Choroid plexus epithelial cell (primary cell): ENCODE data around the gene CEP68.
"Not testable (repeated sequence)": the region's sequence is repeated elsewhere in the genome, so short reads cannot be mapped to it uniquely, and the experiment has no call there.

Experiments
- DNase-seq: peaks from one replicate; pipeline ENCODE4 v3.0.0-alpha.2; 2010; ENCODE audit warnings: low read depth
- H3K4me3 ChIP-seq: 2 replicates; pipeline ENCODE4 v1.5.1; 2011; ENCODE audit warnings: low read depth, mild to moderate bottlenecking, control low read depth, low read length, moderate library complexity
- CTCF ChIP-seq: conservative IDR thresholded peaks from 2 replicates; pipeline ENCODE4 v1.5.1; 2011; ENCODE audit warnings: low read depth, mild to moderate bottlenecking, control low read depth, inconsistent platforms, low read length, moderate library complexity

The CEP68 gene

DNA sequence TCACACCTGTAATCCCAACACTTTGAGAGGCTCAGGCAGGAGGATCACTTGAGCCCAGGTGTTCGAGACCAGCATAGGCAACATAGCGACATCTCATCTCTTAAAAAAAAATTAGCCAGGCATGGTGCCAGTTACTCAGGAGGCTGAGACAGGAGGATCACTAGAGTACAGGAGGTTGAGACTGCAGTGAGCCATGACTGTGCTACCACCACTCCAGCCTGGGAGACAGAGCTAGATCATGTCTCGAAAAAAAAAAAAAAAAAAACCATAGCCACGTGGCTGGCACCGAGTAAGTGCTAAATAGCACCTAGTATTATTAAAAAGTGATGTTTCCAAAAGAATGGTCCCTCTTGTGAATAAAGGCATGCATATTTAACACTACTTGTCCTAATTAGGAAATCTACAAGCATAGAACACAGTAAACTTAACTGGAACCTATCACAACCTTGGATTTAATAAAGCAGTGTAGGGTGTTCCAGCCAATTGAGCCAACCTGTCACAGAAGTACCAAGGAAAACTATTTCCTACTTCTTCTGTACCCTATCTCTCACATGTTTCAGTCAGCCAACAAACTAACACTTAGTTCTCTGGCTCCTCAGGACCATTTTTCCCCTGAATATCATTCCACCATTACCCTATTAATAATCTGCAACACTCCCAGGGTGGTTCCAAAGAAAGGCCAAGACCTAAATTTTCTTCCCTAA lies 64.9 kb downstream of the CEP68 start:
- DNase-seq, result no peak
- no peak overlapping the region for H3K4me3 ChIP-seq
- TF ChIP-seq CTCF, result no peak

GRCh38 chr2:65122313-65122712 lies 66.1 kb downstream of the CEP68 start:
- TF ChIP-seq CTCF, result no peak
- no peak overlapping the region for H3K4me3 ChIP-seq
- no peak for DNase-seq

- peak; percentile 23 for DNase-seq
- H3K4me3 ChIP-seq, result not testable (repeated sequence)
These were observed 69.2 kb downstream of the CEP68 start for GRCh38 chr2:65125457-65125856.

- peak; percentile 66 for DNase-seq
These were observed 72.3 kb downstream of the CEP68 start for GRCh38 chr2:65128297-65129190.

DNA sequence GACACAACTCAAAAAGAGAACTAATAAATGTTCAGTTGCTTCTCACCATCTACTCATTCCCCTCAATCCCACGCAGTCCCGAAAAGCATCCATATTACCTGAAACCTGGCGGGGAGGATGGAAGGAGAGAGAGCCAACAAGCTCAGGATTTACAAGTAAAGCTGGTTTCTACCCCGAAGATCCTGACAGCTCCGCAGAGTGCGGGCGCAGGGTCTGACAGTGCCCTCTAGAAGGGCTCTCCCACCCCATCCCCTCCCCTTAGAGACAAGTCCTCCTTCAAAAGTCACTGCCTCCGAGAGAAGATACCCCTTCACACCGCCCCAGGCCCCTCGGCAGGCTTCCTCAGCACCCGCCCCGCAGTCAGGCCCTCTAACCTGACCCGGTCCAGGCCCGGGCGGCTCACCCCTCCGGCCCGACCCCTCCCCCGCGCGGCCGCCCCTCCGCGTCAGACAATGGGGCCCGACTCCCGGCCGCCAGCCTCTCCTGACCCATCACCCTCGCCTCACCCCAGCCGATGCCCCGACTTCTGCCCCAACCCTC lies 73.1 kb downstream of the CEP68 start:
- peak; percentile 16 for DNase-seq
- TF ChIP-seq CTCF, result no peak
- H3K4me3 ChIP-seq, result peak overlapping the region; percentile 94

More at GRCh38 chr2:65128297-65129190, 72.3 kb downstream of the CEP68 start:
- H3K4me3 ChIP-seq, result peak overlapping the region; percentile 94
- no peak for TF ChIP-seq CTCF

- TF ChIP-seq CTCF, result peak; percentile 43
- peak; percentile 100 for DNase-seq
- H3K4me3 ChIP-seq, result peak within 1 kb of the TSS; percentile 94
These were observed 73.8 kb downstream of the CEP68 start, which contains the start of gene RAB1A for GRCh38 chr2:65129826-65130663. TSS of gene RAB1A (minus strand) at chr2:65130106. CDS start at chr2:65129915, 191 bp downstream.
